Keratinocyte (primary cell): ENCODE results near the gene DNAJC2.

ENCODE experiments used
- CTCF ChIP-seq, 3 experiments: IDR thresholded peaks in 1 of 3; conservative IDR thresholded peaks in 1 of 3; optimal IDR thresholded peaks in 1 of 3; 2 replicates in 2 of 3; 3 replicates in 1 of 3; pipeline versions ENCODE3 to v1.5.1; 2011; ENCODE audit warnings: low read length in 3 of 3, mild to moderate bottlenecking in 3 of 3, moderate library complexity in 2 of 3, control low read depth in 1 of 3, inconsistent platforms in 1 of 3; ENCODE audit not compliant: insufficient read depth in 2 of 3; ENCODE audit errors: extremely low read depth in 1 of 3
- EZH2 ChIP-seq: IDR thresholded peaks from one replicate; pipeline ENCODE4 v1.6.1; 2012; ENCODE audit warnings: inconsistent platforms, mild to moderate bottlenecking, low read length, moderate library complexity

- TF ChIP-seq CTCF (optimal IDR thresholded peaks at IDR 0.05 in 1 of 3, IDR thresholded peaks at IDR 0.05 in 1 of 3, conservative IDR thresholded peaks at IDR 0.05 in 1 of 3; ENCODE audit: extremely low read depth in 1 of 3, insufficient read depth in 2 of 3, low read length in 3 of 3) (no peak), EZH2 (no peak)
Measured at GRCh38 chr7:103336761-103337160, 7.8 kb downstream of the DNAJC2 start.
